GM21786 (cell line): ENCODE results near the gene UBE2Z.

Experiments used
- ATAC-seq: cut with Tn5 transposase; IDR thresholded peaks from one replicate; pipeline ENCODE4 v1.9.1; 2021; ENCODE audit not compliant: unreplicated experiment

The UBE2Z gene

DNA sequence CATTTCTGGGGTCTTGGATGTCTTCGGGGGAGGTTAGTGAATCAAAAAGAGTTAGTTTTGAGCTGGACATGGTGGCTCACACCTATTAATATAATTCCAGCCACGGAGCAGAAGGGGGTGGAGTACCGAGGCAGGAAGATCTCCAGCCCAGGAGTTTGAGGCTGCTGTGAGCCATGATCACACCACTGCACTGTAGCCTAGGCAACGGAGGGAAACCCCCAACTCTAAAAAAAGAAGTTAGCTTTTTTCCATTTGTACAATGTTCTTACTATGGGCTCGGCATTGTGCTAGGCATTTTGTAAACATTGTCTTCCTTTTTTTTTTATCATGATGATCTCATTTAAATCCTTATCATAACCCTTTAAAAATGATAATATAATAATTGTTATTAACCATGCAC, 44.7 kb downstream of the UBE2Z start:
- no peak for ATAC-seq

DNA sequence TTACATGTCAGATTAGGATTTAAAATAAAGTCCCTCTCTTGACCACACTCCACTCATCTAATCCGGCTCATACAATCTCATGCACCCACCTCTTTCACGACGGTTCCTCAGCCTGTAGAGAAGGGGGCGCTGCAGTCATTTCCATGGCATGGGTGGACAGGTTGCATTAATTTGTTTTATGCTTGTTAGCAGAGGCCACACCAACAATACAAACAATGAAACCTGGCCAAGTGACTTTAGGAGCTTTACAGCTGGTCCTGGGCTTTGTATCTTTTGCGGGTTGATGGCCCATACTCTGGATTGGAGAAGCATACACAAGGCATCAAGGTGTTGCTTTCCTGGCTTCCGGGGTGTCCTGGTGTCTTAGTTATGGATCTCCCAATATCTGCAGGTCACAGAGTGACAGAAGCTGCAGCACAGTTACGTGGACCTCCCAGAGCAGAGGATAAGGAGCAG, 46.1 kb downstream of the UBE2Z start:
- ATAC-seq: no peak

DNA sequence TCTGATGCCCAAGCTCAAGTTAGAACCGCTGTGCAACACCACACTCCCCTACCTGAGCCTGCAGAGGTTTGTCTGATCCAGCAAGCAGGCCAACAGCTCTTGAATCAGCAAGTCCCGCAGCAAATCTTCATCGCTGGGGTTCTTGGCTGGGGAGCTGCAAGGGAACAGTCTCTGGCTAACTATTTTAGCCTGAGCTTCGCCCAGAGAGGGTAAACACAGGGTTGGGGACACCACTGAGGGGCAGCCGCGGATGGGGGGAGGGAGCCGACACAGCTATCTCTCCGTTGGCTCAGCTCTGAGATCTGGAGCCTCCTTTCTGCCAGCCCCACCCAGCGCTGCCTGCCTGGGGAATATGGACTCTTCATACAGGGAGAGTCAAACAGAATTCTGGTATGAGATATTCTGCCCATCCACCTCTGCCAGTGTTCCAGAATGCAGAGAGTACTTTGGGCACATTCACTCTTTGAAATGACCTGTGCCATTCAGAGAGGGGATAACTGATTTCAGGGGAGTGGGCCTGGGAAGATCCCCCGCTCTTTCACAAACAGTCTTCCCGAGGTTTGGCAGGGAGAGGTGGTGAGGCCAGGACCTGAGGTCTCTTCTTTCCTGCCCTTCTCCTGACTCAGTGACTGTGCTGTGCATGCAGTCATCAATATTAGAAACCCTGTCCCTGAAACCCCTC, 52.8 kb downstream of the UBE2Z start:
- ATAC-seq: no peak

DNA sequence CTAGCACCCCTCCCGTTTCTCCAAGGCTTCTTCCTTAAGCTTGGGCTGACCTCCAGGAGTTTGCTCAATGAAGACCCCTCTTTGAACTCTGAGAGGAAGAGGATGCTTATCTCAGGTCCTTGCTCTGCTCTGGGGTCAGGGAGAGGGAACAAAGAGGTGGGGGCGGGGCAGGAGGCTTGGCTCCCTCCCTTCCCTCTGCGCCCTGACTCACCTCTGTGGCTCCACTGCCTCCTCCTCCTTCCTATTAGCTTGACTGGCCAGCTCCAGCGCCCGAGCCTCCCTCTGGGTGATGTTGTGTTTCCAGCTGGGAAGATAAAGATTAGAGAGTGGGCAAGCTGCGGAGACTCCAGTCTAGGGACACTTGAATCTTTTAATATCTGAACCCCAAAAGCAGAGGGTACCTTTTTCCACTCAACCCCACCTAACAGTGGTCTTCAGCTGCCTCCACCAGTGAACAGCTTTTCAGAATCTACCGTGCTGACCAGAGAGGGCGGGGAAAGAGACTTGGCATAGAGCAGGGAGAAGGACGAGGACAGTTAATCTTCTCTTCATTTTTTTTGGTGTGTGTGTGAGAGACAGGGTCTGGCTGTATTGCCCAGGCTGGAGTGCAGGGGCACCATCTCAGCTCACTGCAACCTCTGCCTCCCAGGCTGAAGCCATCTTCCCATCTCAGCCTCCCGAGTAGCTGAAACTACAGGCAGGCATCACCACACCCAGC, 53.5 kb downstream of the UBE2Z start:
- ATAC-seq: no peak

DNA sequence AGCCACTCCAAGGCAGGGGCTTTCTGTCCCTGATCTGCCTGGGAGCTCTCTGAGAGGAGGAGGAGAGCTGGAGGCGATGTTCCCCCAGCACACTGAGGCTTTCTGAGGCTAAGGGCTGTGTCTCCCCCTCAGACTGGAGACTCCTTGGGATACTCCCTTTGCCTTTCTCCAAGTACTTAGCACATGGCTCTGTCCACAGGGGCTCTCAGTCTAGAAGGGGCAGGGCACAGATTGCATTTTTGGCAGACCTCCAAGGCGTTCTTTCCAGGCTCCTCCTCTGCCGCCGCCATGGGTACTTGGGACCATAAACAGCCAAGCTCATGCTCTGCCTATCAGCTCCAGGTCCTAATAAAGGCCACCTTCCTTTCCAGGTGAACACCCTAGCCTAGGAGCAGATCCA, 62.0 kb downstream of the UBE2Z start:
- ATAC-seq: no peak

DNA sequence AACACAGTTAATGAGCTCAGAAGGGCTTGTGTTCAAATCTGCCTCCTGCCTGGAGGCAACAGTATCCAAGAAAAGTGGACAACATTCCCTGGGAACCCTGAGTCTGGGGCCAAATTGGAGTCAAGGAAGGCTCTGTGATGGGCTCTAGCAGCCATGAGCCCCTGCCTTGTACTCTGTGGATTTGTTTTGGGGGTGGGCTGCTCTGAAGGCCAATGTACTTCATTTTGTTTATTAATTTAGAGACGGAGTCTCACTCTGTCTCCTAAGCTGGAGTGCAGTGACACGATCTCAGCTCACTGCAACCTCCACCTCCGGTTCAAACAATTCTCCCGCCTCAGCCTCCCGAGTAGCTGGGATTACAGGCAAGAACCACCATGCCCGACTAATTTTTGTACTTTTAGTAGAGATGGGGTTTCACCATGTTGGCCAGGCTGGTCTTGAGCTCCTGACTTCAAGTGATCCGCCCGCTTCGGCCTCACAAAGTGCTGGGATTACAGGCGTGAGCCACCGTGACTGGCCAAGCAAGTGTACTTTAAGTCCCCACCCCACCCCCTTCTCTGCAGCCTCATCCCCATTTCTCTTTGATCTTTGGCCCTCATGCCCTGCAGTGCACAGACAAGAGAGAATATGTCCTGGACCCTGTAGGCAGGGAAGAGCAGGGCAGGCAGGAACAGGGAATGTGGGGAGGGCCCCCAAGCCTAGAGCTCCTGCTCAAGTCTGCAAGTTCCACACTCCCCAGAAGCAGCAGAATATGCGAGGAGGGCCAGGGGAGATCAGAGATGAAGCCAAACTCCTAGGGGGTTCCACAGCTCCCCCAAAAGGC, 62.9 kb downstream of the UBE2Z start:
- no peak for ATAC-seq

DNA sequence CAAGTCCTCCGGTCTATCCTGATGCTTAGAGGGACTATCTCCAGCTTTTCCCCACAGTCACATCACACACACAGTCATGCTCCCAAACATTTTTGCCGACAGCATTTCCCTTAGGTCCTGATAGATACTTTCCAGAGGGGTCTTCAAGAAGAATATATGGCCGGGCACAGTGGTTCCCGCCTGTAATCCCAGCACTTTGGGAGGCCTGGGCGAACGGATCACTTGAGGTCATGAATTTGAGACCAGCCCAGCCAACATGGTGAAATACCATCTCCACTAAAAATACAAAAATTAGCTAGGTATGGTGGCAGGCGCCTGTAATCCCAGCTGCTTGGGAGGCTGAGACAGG, 64.5 kb downstream of the UBE2Z start:
- no peak for ATAC-seq

DNA sequence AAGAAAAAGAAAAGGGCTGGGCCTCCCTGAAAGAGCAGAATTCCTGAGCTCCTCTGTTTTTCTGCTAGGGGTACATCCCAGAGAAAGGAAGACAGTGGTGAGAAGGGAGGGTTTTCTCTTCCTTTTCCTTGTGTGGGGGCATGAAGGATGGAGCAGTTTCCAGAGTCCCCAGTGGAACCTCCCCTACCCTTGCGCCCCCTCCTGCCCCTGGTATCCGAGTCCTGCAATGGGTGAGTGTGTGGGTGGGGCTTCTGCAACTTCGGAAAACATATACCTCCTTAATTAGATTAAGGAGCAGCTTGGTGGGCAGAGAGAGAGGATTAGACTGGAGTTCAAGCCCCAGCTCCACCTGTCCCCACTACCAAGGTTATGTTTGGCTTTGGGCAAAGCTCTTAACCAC, 65.6 kb downstream of the UBE2Z start:
- ATAC-seq: no peak
